ENCODE measurements around the gene SDF2L1.
"Not testable (repeated sequence)": the region's sequence is repeated elsewhere in the genome, so short reads cannot be mapped to it uniquely, and the experiment has no call there.

Gene SDF2L1

DNA sequence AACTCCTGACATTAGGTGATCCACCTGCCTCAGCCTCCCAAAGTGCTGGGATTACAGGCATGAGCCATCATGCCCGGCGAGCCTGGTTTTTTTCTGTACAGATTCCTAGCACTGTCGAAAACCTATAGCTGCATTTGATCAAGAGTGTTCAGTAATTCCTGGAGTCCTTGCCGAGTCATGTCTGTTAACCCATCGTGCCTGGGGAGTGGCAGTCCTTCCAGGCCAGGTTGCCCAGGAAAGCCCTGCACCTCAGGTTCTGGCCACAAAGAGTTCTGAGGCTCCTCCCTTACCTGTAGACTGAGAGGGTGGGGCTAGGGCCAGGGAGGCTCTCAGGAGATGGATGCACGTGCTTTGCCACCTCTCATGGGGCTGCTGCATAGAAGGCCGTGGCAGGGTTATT lies 29.2 kb upstream of the SDF2L1 start:
- Histone ChIP-seq H3K27me3 (ENCODE audit: insufficient read depth, insufficient read length) (no peaks in the 10 kb centered on the region), H3K4me3 (ENCODE audit: insufficient read length, low read depth) (no peak overlapping the region), H3K36me3 (ENCODE audit: insufficient read depth, insufficient read length, low read length) (peaks cover 56% of the 10 kb centered on the region), H3K9ac (ENCODE audit: insufficient read length, low read depth) (no peak overlapping the region), H3K9me3 (ENCODE audit: insufficient read depth, low read length) (no peaks in the 10 kb centered on the region), H3K4me1 (ENCODE audit: insufficient read depth, insufficient read length) (no peaks in the 10 kb centered on the region)
- TF ChIP-seq ZNF274 (IDR thresholded peaks at IDR 0.05; ENCODE audit: low read depth, low read length) = no peak
- TF ChIP-seq SUZ12 (IDR thresholded peaks at IDR 0.05; ENCODE audit: extremely low read depth, insufficient read depth, insufficient read length) = no peak
- TF ChIP-seq YY1 (IDR thresholded peaks at IDR 0.05; ENCODE audit: insufficient read depth, insufficient read length) = no peak
- no peak for DNase-seq (ENCODE audit: low read depth, low spot score)

DNA sequence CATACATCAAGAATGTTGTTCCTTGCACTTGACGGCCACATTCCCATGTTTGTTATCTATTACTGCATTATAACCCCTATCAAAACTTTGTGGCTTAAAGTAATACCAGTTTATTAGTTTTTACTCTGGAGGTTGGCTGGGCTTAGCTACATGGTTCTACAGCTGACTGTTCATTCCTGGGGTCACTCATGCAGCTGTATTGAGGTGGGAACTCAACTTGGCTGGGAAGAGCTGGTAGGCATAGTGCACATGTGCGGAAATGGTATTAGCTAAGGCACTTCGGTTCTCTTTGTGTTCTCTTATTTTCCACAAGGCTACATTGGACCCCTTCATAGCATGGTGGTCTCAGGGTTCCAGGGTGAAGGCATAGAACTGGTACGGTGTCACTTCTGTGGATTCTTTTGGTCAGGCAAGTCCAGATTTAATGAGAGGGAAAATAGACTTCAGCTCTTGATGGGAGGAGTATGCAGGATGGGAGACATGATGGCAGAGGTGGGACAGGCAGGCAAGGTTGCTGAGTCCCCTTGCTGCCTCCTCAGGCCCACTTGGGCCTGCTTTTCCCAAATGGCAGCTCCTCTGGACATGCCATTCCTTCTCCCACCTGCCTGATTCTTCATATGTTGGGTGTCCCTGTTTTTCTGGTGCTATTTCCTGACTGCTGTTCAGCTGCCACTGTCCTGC lies 28.4 kb upstream of the SDF2L1 start:
- no peaks in the 10 kb centered on the region for H3K27me3 ChIP-seq (ENCODE audit: insufficient read depth, insufficient read length)
- no peaks in the 10 kb centered on the region for H3K9me3 ChIP-seq (ENCODE audit: insufficient read depth, low read length)
- DNase-seq (ENCODE audit: low read depth, low spot score) = no peak
- TF ChIP-seq ZNF274 (IDR thresholded peaks at IDR 0.05; ENCODE audit: low read depth, low read length) (no peak), YY1 (IDR thresholded peaks at IDR 0.05; ENCODE audit: insufficient read depth, insufficient read length) (no peak), SUZ12 (IDR thresholded peaks at IDR 0.05; ENCODE audit: extremely low read depth, insufficient read depth, insufficient read length) (no peak)
- H3K9ac ChIP-seq (ENCODE audit: insufficient read length, low read depth) = no peak overlapping the region
- H3K36me3 ChIP-seq (ENCODE audit: insufficient read depth, insufficient read length, low read length) = peaks cover 56% of the 10 kb centered on the region
- no peak overlapping the region for H3K4me3 ChIP-seq (ENCODE audit: insufficient read length, low read depth)
- no peaks in the 10 kb centered on the region for H3K4me1 ChIP-seq (ENCODE audit: insufficient read depth, insufficient read length)

DNA sequence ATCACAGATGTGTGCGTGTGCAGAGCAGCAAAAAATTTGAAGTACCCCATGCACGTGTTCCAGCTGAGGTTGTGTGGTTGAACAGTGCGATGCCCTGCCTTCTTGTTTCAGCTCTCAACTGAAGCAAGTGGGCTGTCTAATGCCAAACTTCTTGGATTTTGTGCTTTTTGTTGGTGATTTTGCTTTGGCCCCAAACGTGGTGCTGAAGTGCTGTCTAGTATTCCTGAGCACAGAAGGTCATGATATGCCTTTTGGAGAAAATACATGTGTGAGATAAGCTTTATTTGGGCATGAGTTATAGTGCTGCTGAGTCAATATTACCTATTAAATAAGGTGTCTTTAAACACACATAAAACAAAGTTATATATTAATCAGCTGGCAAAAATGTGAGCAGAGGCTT lies 26.4 kb upstream of the SDF2L1 start:
- no peak for TF ChIP-seq ZNF274 (IDR thresholded peaks at IDR 0.05; ENCODE audit: low read depth, low read length)
- TF ChIP-seq YY1 (IDR thresholded peaks at IDR 0.05; ENCODE audit: insufficient read depth, insufficient read length) = no peak
- TF ChIP-seq SUZ12 (IDR thresholded peaks at IDR 0.05; ENCODE audit: extremely low read depth, insufficient read depth, insufficient read length) = no peak
- DNase-seq (ENCODE audit: low read depth, low spot score) = no peak
- H3K4me1 ChIP-seq (ENCODE audit: insufficient read depth, insufficient read length) = no peaks in the 10 kb centered on the region
- H3K9ac ChIP-seq (ENCODE audit: insufficient read length, low read depth) = no peak overlapping the region
- no peaks in the 10 kb centered on the region for H3K27me3 ChIP-seq (ENCODE audit: insufficient read depth, insufficient read length)
- H3K36me3 ChIP-seq (ENCODE audit: insufficient read depth, insufficient read length, low read length) = peaks cover 55% of the 10 kb centered on the region
- H3K4me3 ChIP-seq (ENCODE audit: insufficient read length, low read depth) = no peak overlapping the region
- no peaks in the 10 kb centered on the region for H3K9me3 ChIP-seq (ENCODE audit: insufficient read depth, low read length)

DNA sequence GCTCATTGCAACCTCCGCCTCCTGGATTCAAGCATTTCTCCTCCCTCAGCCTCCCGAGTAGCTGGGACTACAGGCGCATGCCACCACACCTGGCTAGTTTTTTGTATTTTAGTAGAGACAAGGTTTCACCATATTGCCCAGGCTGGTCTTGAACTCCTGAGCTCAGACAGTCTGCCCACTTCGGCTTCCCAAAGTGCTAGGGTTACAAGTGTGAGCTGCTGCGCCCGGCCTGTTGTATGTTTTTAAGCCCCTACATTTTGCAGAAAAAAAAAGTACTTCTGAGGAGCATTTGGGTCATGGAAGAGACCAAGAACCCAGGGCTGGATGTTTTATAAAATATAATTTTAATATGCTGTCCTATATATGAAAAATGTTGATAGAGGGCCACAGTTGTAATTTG lies 24.8 kb upstream of the SDF2L1 start:
- not testable (repeated sequence) for H3K9ac ChIP-seq (ENCODE audit: insufficient read length, low read depth); H3K27me3 ChIP-seq (ENCODE audit: insufficient read depth, insufficient read length); H3K9me3 ChIP-seq (ENCODE audit: insufficient read depth, low read length); H3K4me3 ChIP-seq (ENCODE audit: insufficient read length, low read depth); DNase-seq (ENCODE audit: low read depth, low spot score); H3K4me1 ChIP-seq (ENCODE audit: insufficient read depth, insufficient read length)
- peaks cover 53% of the 10 kb centered on the region for H3K36me3 ChIP-seq (ENCODE audit: insufficient read depth, insufficient read length, low read length)

DNA sequence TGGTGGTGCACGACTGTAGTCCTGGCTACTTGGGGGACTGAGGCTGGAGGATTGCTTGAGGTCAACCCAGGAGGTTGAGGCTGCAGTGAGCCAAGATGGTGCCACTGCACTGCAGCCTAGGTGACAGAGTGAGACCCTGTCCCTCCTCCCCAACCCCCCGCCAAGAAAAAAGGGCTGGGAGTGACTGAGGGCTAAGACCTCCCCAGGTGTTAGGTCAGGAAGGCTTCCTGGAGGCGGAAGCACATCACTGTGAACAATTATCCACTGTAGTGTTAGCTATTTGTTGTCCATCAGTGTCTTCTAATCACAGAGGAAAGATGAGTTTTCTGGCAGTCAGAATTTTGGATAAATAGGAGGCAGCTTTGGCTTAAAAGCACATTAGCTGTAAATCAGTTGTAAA lies 21.1 kb upstream of the SDF2L1 start:
- DNase-seq (ENCODE audit: low read depth, low spot score) = no peak
- Histone ChIP-seq H3K9ac (ENCODE audit: insufficient read length, low read depth) (no peak overlapping the region), H3K9me3 (ENCODE audit: insufficient read depth, low read length) (no peaks in the 10 kb centered on the region), H3K36me3 (ENCODE audit: insufficient read depth, insufficient read length, low read length) (peaks cover 54% of the 10 kb centered on the region), H3K4me3 (ENCODE audit: insufficient read length, low read depth) (no peak overlapping the region), H3K4me1 (ENCODE audit: insufficient read depth, insufficient read length) (peaks cover 13% of the 10 kb centered on the region), H3K27me3 (ENCODE audit: insufficient read depth, insufficient read length) (no peaks in the 10 kb centered on the region)
- no peak for TF ChIP-seq YY1 (IDR thresholded peaks at IDR 0.05; ENCODE audit: insufficient read depth, insufficient read length)
- no peak for TF ChIP-seq SUZ12 (IDR thresholded peaks at IDR 0.05; ENCODE audit: extremely low read depth, insufficient read depth, insufficient read length)
- no peak for TF ChIP-seq ZNF274 (IDR thresholded peaks at IDR 0.05; ENCODE audit: low read depth, low read length)

DNA sequence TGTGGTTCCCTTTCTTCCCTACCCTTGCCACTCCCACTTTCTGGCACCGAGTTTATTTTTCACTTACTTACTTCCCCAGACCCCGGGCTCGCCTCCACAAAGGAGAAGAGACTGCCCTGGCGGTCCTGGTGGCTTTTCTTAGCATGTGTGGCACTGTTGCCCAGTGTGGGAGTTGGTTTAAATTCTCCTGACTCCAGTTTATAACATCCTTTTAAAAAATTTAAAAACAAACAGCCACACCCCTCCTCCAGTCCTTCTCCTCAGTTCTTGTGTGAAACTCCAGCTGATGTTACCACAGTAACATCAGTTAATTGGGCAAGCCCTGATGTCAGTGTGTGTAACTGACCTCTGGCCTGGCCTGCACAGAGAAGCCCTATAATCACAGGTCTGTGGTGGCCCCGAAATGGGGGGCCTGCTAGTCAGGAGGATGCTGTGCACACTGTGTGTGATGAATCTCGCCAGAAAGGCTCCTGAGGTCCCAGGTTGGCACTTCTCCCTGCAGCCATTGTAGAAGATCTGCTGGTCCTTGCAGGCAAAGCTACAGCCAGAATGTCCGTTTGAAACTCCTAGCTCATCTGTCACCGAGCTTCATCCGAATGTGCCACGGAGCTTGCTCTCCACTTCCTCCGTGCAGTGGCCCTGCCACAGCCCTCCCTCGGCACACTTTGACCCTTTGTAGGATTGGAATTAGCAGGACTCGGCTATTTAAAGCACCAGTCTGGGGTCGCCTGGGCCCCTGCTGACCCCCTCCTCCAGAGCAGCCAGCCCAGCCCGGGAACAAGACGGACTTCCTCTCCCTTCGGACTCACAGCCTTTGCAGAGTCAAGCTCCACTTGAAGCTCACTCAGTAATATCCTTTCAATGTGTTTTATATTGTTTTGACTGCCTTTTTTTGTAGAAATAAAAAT lies 19.8 kb upstream of the SDF2L1 start:
- DNase-seq (ENCODE audit: low read depth, low spot score) = no peak
- Histone ChIP-seq H3K36me3 (ENCODE audit: insufficient read depth, insufficient read length, low read length) (peaks cover 60% of the 10 kb centered on the region), H3K9ac (ENCODE audit: insufficient read length, low read depth) (no peak overlapping the region)

DNA sequence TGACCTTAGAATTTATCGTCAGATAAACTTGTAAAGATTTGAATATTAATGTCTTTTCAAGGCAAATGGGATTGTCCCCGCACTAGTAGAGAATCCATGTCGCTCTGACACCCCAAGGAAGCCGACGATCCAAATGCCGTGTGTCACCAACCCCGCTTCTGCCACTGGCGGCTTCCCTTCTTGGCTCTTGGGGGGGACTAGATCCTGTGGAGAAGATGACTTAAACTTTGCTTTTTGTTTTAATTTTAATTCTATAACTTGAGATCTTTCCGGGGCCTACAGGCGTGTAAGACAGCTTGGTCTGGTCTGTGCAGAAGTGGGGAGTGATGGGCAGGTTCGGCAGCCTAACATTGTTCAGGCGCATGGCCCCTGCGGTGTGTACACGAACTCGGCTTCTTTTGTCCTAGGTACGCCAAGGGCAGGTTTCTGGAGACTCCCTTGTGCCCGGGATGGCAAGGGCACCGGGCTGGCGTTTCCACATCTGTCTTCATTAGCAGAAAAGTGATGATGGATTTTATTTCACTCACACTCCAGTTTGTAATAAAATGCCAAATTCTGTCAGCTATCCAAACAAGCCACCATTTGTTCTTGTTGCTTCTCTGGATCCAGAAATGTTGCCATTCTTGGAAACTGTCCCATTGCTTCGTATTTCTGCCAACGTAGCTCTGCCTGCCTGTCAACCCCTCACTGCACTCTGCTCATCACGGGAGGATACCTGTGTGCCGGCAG lies 19.0 kb upstream of the SDF2L1 start:
- no peak overlapping the region for H3K4me3 ChIP-seq (ENCODE audit: insufficient read length, low read depth)
- TF ChIP-seq YY1 (IDR thresholded peaks at IDR 0.05; ENCODE audit: insufficient read depth, insufficient read length) (no peak), SUZ12 (IDR thresholded peaks at IDR 0.05; ENCODE audit: extremely low read depth, insufficient read depth, insufficient read length) (no peak), ZNF274 (IDR thresholded peaks at IDR 0.05; ENCODE audit: low read depth, low read length) (no peak)

More for the DNA sequence above, 19.8 kb upstream of the SDF2L1 start:
- TF ChIP-seq YY1 (IDR thresholded peaks at IDR 0.05; ENCODE audit: insufficient read depth, insufficient read length) (no peak), SUZ12 (IDR thresholded peaks at IDR 0.05; ENCODE audit: extremely low read depth, insufficient read depth, insufficient read length) (no peak), ZNF274 (IDR thresholded peaks at IDR 0.05; ENCODE audit: low read depth, low read length) (no peak)
- H3K27me3 ChIP-seq (ENCODE audit: insufficient read depth, insufficient read length) = no peaks in the 10 kb centered on the region
- no peak overlapping the region for H3K4me3 ChIP-seq (ENCODE audit: insufficient read length, low read depth)
- H3K9me3 ChIP-seq (ENCODE audit: insufficient read depth, low read length) = no peaks in the 10 kb centered on the region
- H3K4me1 ChIP-seq (ENCODE audit: insufficient read depth, insufficient read length) = peaks cover 16% of the 10 kb centered on the region

More for the DNA sequence above, 19.0 kb upstream of the SDF2L1 start:
- H3K27me3 ChIP-seq (ENCODE audit: insufficient read depth, insufficient read length) = no peaks in the 10 kb centered on the region
- no peak overlapping the region for H3K9ac ChIP-seq (ENCODE audit: insufficient read length, low read depth)
- no peak for DNase-seq (ENCODE audit: low read depth, low spot score)
- peaks cover 65% of the 10 kb centered on the region for H3K36me3 ChIP-seq (ENCODE audit: insufficient read depth, insufficient read length, low read length)
- H3K4me1 ChIP-seq (ENCODE audit: insufficient read depth, insufficient read length) = peaks cover 16% of the 10 kb centered on the region
- no peaks in the 10 kb centered on the region for H3K9me3 ChIP-seq (ENCODE audit: insufficient read depth, low read length)
